IPS-18a (cell line): Measurements from ENCODE around the gene HK1.

Experiments used
- H3K27ac ChIP-seq: one replicate; pipeline ENCODE4 v1.5.1; 2013; ENCODE audit warnings: low read length
- H3K27me3 ChIP-seq: one replicate; pipeline ENCODE4 v1.6.1; 2013; ENCODE audit warnings: mild to moderate bottlenecking, low read length; ENCODE audit not compliant: control insufficient read depth, insufficient read depth
- H3K36me3 ChIP-seq: one replicate; pipeline ENCODE4 v1.6.1; 2013; ENCODE audit warnings: low read depth, low read length; ENCODE audit not compliant: control insufficient read depth
- H3K4me1 ChIP-seq: one replicate; pipeline ENCODE4 v1.6.1; 2013; ENCODE audit warnings: low read depth, low read length; ENCODE audit not compliant: control insufficient read depth
- H3K4me3 ChIP-seq: one replicate; pipeline ENCODE4 v1.5.1; 2013; ENCODE audit warnings: low read length
- H3K9ac ChIP-seq: one replicate; pipeline ENCODE4 v1.6.1; 2013; ENCODE audit warnings: mild to moderate bottlenecking, low read length, moderate library complexity
- H3K9me3 ChIP-seq: one replicate; pipeline ENCODE4 v1.6.1; 2013; ENCODE audit warnings: low read depth, low read length; ENCODE audit not compliant: control insufficient read depth

Gene HK1

GRCh38 chr10:69409968-69410367 is 131.7 kb downstream of the HK1 start:
- H3K36me3 ChIP-seq, result no peaks in the 10 kb centered on the region
- H3K4me3 ChIP-seq, result no peak overlapping the region
- peaks cover 9% of the 10 kb centered on the region for H3K4me1 ChIP-seq
- H3K9me3 ChIP-seq, result no peaks in the 10 kb centered on the region
- H3K27me3 ChIP-seq, result peaks cover 5% of the 10 kb centered on the region
- H3K9ac ChIP-seq, result no peak overlapping the region
- H3K27ac ChIP-seq, result no peak overlapping the region

GRCh38 chr10:69410487-69410886 is 132.2 kb downstream of the HK1 start:
- Histone ChIP-seq H3K9me3 (no peaks in the 10 kb centered on the region), H3K9ac (no peak overlapping the region), H3K4me3 (no peak overlapping the region), H3K27ac (no peak overlapping the region), H3K36me3 (no peaks in the 10 kb centered on the region), H3K27me3 (peaks cover 5% of the 10 kb centered on the region), H3K4me1 (peaks cover 9% of the 10 kb centered on the region)

GRCh38 chr10:69411476-69411875 is 133.2 kb downstream of the HK1 start:
- H3K9ac ChIP-seq, result no peak overlapping the region
- peaks cover 5% of the 10 kb centered on the region for H3K27me3 ChIP-seq
- no peaks in the 10 kb centered on the region for H3K9me3 ChIP-seq
- no peak overlapping the region for H3K27ac ChIP-seq
- no peaks in the 10 kb centered on the region for H3K36me3 ChIP-seq
- peaks cover 3% of the 10 kb centered on the region for H3K4me1 ChIP-seq
- no peak overlapping the region for H3K4me3 ChIP-seq

- Histone ChIP-seq H3K4me1 (no peaks in the 10 kb centered on the region), H3K36me3 (no peaks in the 10 kb centered on the region), H3K4me3 (no peak overlapping the region), H3K27me3 (peaks cover 5% of the 10 kb centered on the region), H3K27ac (no peak overlapping the region), H3K9ac (no peak overlapping the region), H3K9me3 (no peaks in the 10 kb centered on the region)
Measured at GRCh38 chr10:69412232-69412790, 134.0 kb downstream of the HK1 start.

GRCh38 chr10:69413221-69413865 is 135.0 kb downstream of the HK1 start:
- Histone ChIP-seq H3K27ac (no peak overlapping the region), H3K27me3 (peaks cover 5% of the 10 kb centered on the region), H3K9me3 (no peaks in the 10 kb centered on the region), H3K9ac (no peak overlapping the region), H3K36me3 (no peaks in the 10 kb centered on the region), H3K4me1 (no peaks in the 10 kb centered on the region), H3K4me3 (no peak overlapping the region)

- Histone ChIP-seq H3K4me1 (no peaks in the 10 kb centered on the region), H3K4me3 (no peak overlapping the region), H3K9me3 (no peaks in the 10 kb centered on the region), H3K9ac (no peak overlapping the region), H3K27me3 (peaks cover 2% of the 10 kb centered on the region), H3K36me3 (no peaks in the 10 kb centered on the region), H3K27ac (no peak overlapping the region)
Measured at GRCh38 chr10:69414036-69415018, 136.0 kb downstream of the HK1 start.

GRCh38 chr10:69415049-69415448 is 136.8 kb downstream of the HK1 start:
- H3K36me3 ChIP-seq, result no peaks in the 10 kb centered on the region
- H3K4me1 ChIP-seq, result no peaks in the 10 kb centered on the region
- H3K9ac ChIP-seq, result no peak overlapping the region
- no peak overlapping the region for H3K4me3 ChIP-seq
- H3K27me3 ChIP-seq, result no peaks in the 10 kb centered on the region
- H3K9me3 ChIP-seq, result no peaks in the 10 kb centered on the region
- H3K27ac ChIP-seq, result no peak overlapping the region

GRCh38 chr10:69415951-69416350 is 137.7 kb downstream of the HK1 start:
- no peaks in the 10 kb centered on the region for H3K4me1 ChIP-seq
- no peaks in the 10 kb centered on the region for H3K9me3 ChIP-seq
- H3K27ac ChIP-seq, result no peak overlapping the region
- no peaks in the 10 kb centered on the region for H3K36me3 ChIP-seq
- H3K4me3 ChIP-seq, result no peak overlapping the region
- H3K9ac ChIP-seq, result no peak overlapping the region
- H3K27me3 ChIP-seq, result no peaks in the 10 kb centered on the region

GRCh38 chr10:69416695-69417094 is 138.4 kb downstream of the HK1 start, which contains the start of gene TACR2:
TSS of gene TACR2 (minus strand) at chr10:69416918. CDS start at chr10:69416323, 595 bp downstream.
- no peaks in the 10 kb centered on the region for H3K9me3 ChIP-seq
- H3K4me3 ChIP-seq, result no peak within 1 kb of the TSS
- no peak within 1 kb of the TSS for H3K9ac ChIP-seq
- no peaks in the 10 kb centered on the region for H3K36me3 ChIP-seq
- H3K27me3 ChIP-seq, result no peaks in the 10 kb centered on the region
- H3K27ac ChIP-seq, result no peak within 1 kb of the TSS
- no peaks in the 10 kb centered on the region for H3K4me1 ChIP-seq

- H3K27me3 ChIP-seq, result no peaks in the 10 kb centered on the region
- H3K27ac ChIP-seq, result no peak overlapping the region
- H3K9me3 ChIP-seq, result no peaks in the 10 kb centered on the region
- H3K4me3 ChIP-seq, result no peak overlapping the region
- H3K36me3 ChIP-seq, result no peaks in the 10 kb centered on the region
- H3K4me1 ChIP-seq, result no peaks in the 10 kb centered on the region
- H3K9ac ChIP-seq, result no peak overlapping the region
Measured at GRCh38 chr10:69417542-69417941, 139.2 kb downstream of the HK1 start.

- H3K9ac ChIP-seq, result no peak overlapping the region
- no peaks in the 10 kb centered on the region for H3K4me1 ChIP-seq
- no peak overlapping the region for H3K4me3 ChIP-seq
- H3K9me3 ChIP-seq, result no peaks in the 10 kb centered on the region
- no peaks in the 10 kb centered on the region for H3K27me3 ChIP-seq
- no peaks in the 10 kb centered on the region for H3K36me3 ChIP-seq
- no peak overlapping the region for H3K27ac ChIP-seq
Measured at GRCh38 chr10:69418052-69418752, 139.9 kb downstream of the HK1 start.
